ENCODE data around the gene C6orf118. TPM values are rescaled to one million over a fixed set of nuclear protein-coding genes. Genes with fewer than 3 reads are reported as not detected.

The C6orf118 gene
- 1.2 TPM for polyA plus RNA-seq (ENCODE audit: insufficient read length)

GRCh38 chr6:165308926-165309731, at the start of gene C6orf118:
TSS of gene C6orf118 (minus strand) at chr6:165309605. CDS start at chr6:165309586, 19 bp downstream.
- DNase-seq (ENCODE audit: low read depth): peak; percentile 86

GRCh38 chr6:165345700-165346099, 36.3 kb upstream of the C6orf118 start:
- DNase-seq (ENCODE audit: low read depth): no peak

DNA sequence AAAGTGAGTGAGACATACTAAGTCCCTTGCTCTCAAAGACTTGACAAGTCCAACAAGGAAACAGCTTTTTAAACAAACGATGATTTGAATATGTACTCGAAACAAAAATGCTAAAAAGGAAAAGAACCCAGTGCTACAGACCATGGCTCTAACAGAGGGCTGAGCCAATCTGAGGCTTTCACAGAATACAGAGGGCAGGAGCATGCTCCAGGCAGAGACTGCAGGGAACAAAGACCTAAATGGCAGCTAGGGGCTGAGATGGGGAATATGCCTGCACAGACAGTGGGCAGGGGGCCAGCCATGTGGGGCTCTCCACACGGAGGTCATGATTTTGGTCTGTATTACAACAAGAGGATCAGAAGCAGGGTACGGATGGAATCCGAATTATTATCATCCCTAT, 31.1 kb upstream of the C6orf118 start:
- DNase-seq (ENCODE audit: low read depth): no peak

DNA sequence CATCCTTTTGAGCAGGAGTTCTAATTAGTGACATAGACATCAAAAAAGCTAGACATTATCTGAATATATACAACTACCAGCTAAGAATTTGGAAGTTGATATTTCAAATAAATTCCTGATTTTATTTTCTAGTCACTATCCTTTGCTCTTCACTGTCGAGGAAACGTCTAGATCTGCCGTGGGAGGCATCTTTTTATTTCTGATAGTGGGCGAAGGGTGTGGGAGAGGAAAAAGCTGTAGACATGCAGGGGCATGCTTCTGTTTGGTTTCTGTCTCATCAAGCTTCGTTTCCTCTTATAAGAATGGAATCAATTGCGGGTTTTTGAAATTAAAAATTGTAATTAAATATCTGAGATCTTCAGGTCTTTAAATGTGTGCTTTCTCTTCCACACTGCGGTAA, 16.2 kb upstream of the C6orf118 start:
- DNase-seq (ENCODE audit: low read depth): no peak

- no peak for DNase-seq (ENCODE audit: low read depth)
These were observed 12.2 kb upstream of the C6orf118 start for GRCh38 chr6:165321555-165322145.

- no peak for DNase-seq (ENCODE audit: low read depth)
These were observed 11.7 kb upstream of the C6orf118 start for GRCh38 chr6:165321150-165321549.

DNA sequence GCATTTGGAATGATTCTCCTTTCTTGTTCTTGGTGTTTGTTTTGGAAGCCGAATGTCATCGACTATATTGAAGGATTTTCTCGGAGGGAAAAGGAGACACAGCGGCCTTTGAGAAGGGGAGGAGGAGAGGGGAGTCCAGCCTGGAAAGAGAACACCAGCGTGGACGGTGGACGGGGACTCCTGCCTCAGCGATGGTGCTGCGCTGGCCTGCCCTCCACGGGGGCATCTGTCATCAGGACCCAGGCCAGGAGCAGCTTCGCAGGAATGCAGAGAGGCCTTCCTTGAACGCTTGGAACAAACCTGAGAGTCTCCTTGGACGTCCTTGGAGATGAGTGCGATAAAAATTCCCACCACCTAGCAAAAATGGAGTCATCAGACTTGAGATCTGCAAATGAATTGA, 8.3 kb upstream of the C6orf118 start:
- no peak for DNase-seq (ENCODE audit: low read depth)

DNA sequence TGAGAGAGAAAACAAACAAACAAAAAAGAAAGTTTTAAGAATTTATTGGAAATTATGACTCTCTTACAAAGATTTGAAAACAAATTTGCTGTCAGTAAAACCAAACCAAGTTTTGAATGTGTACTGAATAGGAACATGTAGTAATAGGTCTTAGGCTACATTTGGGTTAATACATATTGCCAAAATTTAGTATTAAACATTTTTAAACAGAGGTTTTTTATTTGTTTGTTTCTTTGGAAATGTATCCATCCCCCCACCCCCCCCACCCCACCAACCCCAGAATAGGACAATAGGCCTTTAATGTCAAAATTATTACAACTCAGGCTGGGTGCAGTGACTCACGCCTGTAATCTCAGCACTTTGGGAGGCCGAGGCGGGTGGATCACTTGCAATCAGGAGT, 2.5 kb downstream of the C6orf118 start:
- DNase-seq (ENCODE audit: low read depth): no peak

DNA sequence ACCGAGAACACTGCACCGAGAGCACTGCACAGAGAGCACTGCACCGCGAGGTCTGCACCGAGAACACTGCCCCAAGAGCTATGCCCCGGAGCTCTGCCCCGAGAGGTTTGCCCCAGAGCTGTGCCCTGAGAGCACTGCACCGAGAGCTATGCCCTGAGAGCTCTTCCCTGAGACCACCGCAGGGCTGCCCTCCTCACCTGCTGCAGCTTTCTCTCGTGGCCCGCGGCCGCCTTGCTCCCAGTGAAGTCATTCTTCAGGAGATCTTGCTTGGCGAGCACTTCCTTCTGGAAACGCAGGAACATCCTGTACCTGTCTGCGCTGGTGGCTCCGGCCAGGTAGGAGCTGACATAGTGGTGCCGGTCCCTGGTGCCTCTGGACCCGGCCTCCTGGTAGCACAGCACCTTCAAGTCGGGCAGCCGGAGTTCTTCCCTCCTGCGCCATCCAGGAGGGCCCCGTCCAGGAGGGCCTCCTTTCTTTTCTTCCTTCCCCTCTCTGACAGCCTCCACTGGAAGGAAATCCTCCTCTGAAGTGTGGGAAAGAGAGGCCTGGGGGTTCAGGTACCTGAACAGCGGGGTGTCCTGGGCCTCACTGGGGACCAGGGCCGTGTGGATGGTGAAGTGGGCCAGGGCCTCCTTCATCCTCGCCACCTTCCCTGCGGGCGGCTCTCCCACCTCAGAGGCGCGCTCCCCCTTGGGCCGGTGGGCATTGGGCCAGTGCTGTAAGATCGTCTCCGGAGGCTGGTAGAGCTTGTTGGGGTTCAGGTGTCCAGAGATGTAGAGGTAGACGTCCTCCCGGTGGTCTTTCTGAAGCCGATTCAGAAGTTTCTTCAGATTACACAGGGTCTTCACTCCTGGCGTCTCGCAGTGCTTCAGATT, 7.8 kb downstream of the C6orf118 start:
- no peak for DNase-seq (ENCODE audit: low read depth)

DNA sequence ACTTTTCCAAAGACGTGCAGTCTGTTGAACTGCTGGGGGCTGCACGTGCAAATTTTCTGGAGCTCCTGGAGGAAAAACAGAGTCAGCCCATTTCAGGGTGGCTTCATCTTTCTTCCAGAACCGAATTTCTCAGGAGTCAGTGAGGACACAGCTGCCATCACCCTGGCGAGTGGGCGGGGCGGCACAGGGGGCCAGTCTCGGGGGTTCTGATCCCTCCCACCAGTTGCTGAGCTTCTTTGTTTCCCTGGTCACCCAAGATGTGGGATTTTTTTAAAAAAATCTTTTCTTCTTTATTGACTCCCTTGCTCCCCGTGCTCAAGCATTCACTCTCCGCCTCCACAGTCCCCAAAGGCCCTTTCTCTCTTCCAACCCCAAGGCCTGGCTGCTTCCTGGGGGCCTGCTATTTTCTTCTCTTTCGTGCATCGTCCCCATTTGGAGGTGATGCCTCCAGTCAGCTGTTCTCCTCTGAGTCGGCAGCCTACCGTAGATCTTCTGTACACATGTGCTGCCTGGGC, 8.9 kb downstream of the C6orf118 start:
- DNase-seq (ENCODE audit: low read depth): no peak

- DNase-seq (ENCODE audit: low read depth): no peak
These were observed 10.5 kb downstream of the C6orf118 start for GRCh38 chr6:165298875-165299274.

DNA sequence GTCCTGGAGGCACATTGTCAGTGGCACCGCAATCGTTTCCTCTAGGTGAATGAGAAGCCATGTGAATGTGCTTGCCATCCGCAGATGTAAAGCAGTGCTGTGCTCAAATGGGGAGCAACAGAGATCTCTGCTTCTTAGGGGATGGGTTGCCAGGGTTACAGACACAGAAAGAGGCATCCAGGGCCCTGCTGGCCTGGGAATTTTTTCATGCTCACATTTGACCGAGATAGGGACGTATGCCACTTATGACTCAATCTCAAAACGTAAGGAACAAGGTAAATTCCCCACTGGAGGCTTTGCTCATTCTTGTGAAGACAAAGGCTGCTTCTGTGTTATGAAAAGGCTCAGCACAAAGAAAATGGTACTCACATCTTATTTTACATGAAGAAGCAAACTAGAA, 11.0 kb downstream of the C6orf118 start:
- DNase-seq (ENCODE audit: low read depth): no peak

- no peak for DNase-seq (ENCODE audit: low read depth)
These were observed 16.7 kb downstream of the C6orf118 start for GRCh38 chr6:165292657-165293056.

GRCh38 chr6:165274611-165275010, 34.8 kb downstream of the C6orf118 start:
- no peak for DNase-seq (ENCODE audit: low read depth)

- DNase-seq (ENCODE audit: low read depth): no peak
These were observed 36.8 kb downstream of the C6orf118 start for GRCh38 chr6:165272585-165272984.

- no peak for DNase-seq (ENCODE audit: low read depth)
These were observed 40.4 kb downstream of the C6orf118 start for GRCh38 chr6:165268987-165269386.

GRCh38 chr6:165266621-165267020, 42.8 kb downstream of the C6orf118 start:
- DNase-seq (ENCODE audit: low read depth): no peak

DNA sequence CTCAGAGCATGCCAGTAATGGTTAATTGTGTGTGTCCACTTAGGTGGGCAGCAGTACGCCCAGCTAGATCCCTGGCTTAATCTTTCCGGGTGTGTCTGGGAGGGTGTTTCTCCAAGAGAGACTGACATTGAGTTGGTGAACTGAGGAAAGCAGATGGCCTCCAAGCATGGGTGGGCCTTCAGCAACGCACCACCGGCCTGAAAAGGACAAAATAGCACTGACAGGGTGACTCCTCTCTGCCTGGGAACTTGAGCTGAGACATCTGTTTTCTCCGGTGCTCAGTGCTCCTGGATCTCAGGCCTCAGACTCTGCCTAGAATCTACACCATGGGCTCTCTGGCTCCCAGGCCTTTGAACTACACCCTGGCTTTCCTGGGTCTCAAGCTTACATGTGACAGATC, 43.2 kb downstream of the C6orf118 start:
- no peak for DNase-seq (ENCODE audit: low read depth)

- no peak for DNase-seq (ENCODE audit: low read depth)
These were observed 48.9 kb downstream of the C6orf118 start for GRCh38 chr6:165260462-165260861.

DNA sequence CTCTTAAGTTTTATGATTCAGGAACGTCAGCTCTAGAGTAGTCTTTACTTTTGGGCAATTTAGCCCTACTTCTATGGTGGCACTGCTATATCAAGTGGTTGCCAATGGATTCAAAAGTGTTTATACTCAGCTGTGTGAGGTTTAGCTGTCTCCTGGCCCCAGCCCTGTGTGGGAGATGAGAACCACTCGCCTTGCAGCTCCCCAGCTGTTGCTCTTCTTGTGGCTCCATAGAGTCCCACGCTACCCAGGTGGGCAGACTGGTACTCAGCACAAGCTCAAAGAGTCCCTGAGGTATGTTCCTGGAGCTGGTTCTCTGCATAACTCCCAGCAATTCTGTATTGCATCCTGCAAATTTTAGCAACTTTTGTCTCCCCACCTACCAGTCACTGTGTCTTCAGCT, 59.6 kb downstream of the C6orf118 start:
- no peak for DNase-seq (ENCODE audit: low read depth)

DNA sequence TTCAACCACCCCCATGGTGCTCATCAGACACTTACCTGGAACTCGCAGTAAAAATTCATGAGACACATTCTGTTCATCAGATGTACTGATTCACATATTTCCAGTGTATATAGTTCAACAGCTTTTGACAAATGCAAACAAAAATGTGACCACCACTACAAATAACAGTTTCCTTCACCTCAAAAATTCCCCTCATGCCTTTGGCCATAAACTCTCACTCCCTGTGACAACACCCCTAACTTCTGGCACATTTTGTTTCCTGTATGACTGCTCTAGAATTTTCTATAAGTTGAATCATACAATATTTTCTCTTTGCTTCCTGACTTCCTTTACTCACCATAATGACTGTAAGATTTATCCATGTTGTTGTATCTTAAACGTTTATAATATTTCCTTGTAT, 63.7 kb downstream of the C6orf118 start:
- DNase-seq (ENCODE audit: low read depth): no peak

GRCh38 chr6:165245287-165245686, 64.1 kb downstream of the C6orf118 start:
- no peak for DNase-seq (ENCODE audit: low read depth)
